GM23248 (cell line): Measurements from ENCODE around the gene RRBP1. TPM values are rescaled to one million over a fixed set of nuclear protein-coding genes. Genes with fewer than 3 reads are reported as not detected.

Source experiments
- DNase-seq: peaks from one replicate; pipeline ENCODE4 v3.0.0-alpha.2; 2015
- H2AFZ ChIP-seq: fragments of 200-600 bp; sonication (generic); 2 replicates; pipeline ENCODE4 v1.6.1; 2016; ENCODE audit warnings: antibody characterized with exemption
- H3F3A ChIP-seq: fragments of 200-600 bp; sonication (generic); 2 replicates; pipeline ENCODE4 v1.6.1; 2016; ENCODE audit warnings: mild to moderate bottlenecking, antibody characterized with exemption, mixed run types; ENCODE audit not compliant: insufficient read depth
- H3K27ac ChIP-seq: fragments of 200-600 bp; sonication (generic); 2 replicates; pipeline ENCODE4 v1.5.1; 2016; ENCODE audit warnings: mild to moderate bottlenecking
- H3K27me3 ChIP-seq: fragments of 200-600 bp; sonication (generic); replicated peaks from 2 replicates; pipeline ENCODE4 v1.6.1; 2016; ENCODE audit warnings: mild to moderate bottlenecking; ENCODE audit not compliant: insufficient read depth
- H3K36me3 ChIP-seq: fragments of 200-600 bp; sonication (generic); 2 replicates; pipeline ENCODE4 v1.6.1; 2016; ENCODE audit warnings: low read depth, mild to moderate bottlenecking
- H3K4me1 ChIP-seq: fragments of 200-600 bp; sonication (generic); 2 replicates; pipeline ENCODE4 v1.6.1; 2016; ENCODE audit warnings: mild to moderate bottlenecking; ENCODE audit not compliant: insufficient read depth
- H3K4me2 ChIP-seq: fragments of 200-600 bp; sonication (generic); one replicate; pipeline ENCODE4 v1.6.1; 2016; ENCODE audit warnings: mild to moderate bottlenecking; ENCODE audit not compliant: unreplicated experiment
- H3K4me3 ChIP-seq: fragments of 200-600 bp; sonication (generic); 2 replicates; pipeline ENCODE4 v1.5.1; 2016; ENCODE audit warnings: mild to moderate bottlenecking
- H3K79me2 ChIP-seq: fragments of 200-600 bp; sonication (generic); 2 replicates; pipeline ENCODE4 v1.6.1; 2016; ENCODE audit warnings: mild to moderate bottlenecking; ENCODE audit not compliant: insufficient read depth
- H3K9ac ChIP-seq: fragments of 200-600 bp; sonication (generic); 2 replicates; pipeline ENCODE4 v1.6.1; 2016; ENCODE audit warnings: mild to moderate bottlenecking
- H3K9me2 ChIP-seq: fragments of 200-600 bp; sonication (generic); 2 replicates; pipeline ENCODE4 v1.6.1; 2016; ENCODE audit warnings: mixed run types, mild to moderate bottlenecking, moderate library complexity; ENCODE audit not compliant: insufficient read depth
- H3K9me3 ChIP-seq: fragments of 200-600 bp; sonication (generic); one replicate; pipeline ENCODE4 v1.6.1; 2017; ENCODE audit warnings: low read depth
- H4K20me1 ChIP-seq: fragments of 200-600 bp; sonication (generic); 2 replicates; pipeline ENCODE4 v1.6.0; 2016; ENCODE audit not compliant: insufficient read depth
- EZH2 ChIP-seq: fragments of 200-600 bp; sonication (generic); IDR thresholded peaks from 2 replicates; pipeline ENCODE4 v1.6.1; 2018; ENCODE audit warnings: antibody characterized with exemption, mild to moderate bottlenecking; ENCODE audit not compliant: insufficient read depth, poor library complexity, severe bottlenecking
- EZH2phosphoT487 ChIP-seq: fragments of 200-600 bp; sonication (generic); IDR thresholded peaks from 2 replicates; pipeline ENCODE4 v1.6.1; 2018; ENCODE audit warnings: antibody characterized with exemption, moderate library complexity, mild to moderate bottlenecking, low read depth; ENCODE audit not compliant: insufficient read depth
- WGBS, 2 experiments: methylation state at CpG; one replicate each; pipeline ENCODE4 v1.1.6; 2015 to 2017; ENCODE audit warnings: low lambda C conversion rate in 2 of 2, low coverage in 1 of 2; ENCODE audit errors: missing lambda C conversion rate in 2 of 2; 5-methylcytosine and 5-hydroxymethylcytosine counted together
- in situ Hi-C: fragments of 300-500 bp; cut with MboI; formaldehyde crosslinking; loops from 2 replicates; pipeline ENCODE4 v1.15.0; 2020
- polyA plus RNA-seq: library from polyadenylated mRNA; unstranded; fragments of >200 nt; fragmentation: Nextera tagmentation; extraction: Ambion mirVana; gene quantifications from 2 replicates; pipeline ENCODE4 v1.2.1, GENCODE V29; 2016
- total RNA-seq: library from RNA; depleted of rRNA; stranded (reverse); fragments of >200 nt; shearing (Covaris generic); gene quantifications from 2 replicates; pipeline ENCODE4 v1.2.3, GENCODE V29; 2014

Gene RRBP1
- total and polyA plus RNA-seq, 2 experiments from 2014 or later, result 127 to 182 TPM

GRCh38 chr20:17650301-17651128, 31.5 kb downstream of the RRBP1 start:
- H4K20me1 ChIP-seq, result peaks cover 14% of the 10 kb centered on the region; the same call in 1 of the 2 replicates
- no peaks in the 10 kb centered on the region for H3K9me2 ChIP-seq
- H3K27ac ChIP-seq, result peak overlapping the region; percentile 51
- in situ Hi-C loops, result loop anchor here (25.0 kb wide), 1 partner anchor 512 kb away; no protein-coding TSS in a partner anchor
- no peaks in the 10 kb centered on the region for H3K27me3 ChIP-seq
- no peaks in the 10 kb centered on the region for H3K9me3 ChIP-seq
- TF ChIP-seq EZH2phosphoT487 (no peak), EZH2 (no peak)
- no peak overlapping the region for H2AFZ ChIP-seq
- DNase-seq, result peak; percentile 52
- no peaks in the 10 kb centered on the region; the same call in 1 of the 2 replicates for H3K36me3 ChIP-seq
- H3K79me2 ChIP-seq, result peaks cover 98% of the 10 kb centered on the region
- peak overlapping the region; percentile 3 for H3K4me2 ChIP-seq
- WGBS, 2 experiments, result 56% methylated on average over 12 of the region's 12 CpGs
- peaks cover 35% of the 10 kb centered on the region for H3F3A ChIP-seq
- peaks cover 39% of the 10 kb centered on the region for H3K4me1 ChIP-seq
- H3K4me3 ChIP-seq, result no peak overlapping the region
- peak overlapping the region; percentile 57 for H3K9ac ChIP-seq

DNA sequence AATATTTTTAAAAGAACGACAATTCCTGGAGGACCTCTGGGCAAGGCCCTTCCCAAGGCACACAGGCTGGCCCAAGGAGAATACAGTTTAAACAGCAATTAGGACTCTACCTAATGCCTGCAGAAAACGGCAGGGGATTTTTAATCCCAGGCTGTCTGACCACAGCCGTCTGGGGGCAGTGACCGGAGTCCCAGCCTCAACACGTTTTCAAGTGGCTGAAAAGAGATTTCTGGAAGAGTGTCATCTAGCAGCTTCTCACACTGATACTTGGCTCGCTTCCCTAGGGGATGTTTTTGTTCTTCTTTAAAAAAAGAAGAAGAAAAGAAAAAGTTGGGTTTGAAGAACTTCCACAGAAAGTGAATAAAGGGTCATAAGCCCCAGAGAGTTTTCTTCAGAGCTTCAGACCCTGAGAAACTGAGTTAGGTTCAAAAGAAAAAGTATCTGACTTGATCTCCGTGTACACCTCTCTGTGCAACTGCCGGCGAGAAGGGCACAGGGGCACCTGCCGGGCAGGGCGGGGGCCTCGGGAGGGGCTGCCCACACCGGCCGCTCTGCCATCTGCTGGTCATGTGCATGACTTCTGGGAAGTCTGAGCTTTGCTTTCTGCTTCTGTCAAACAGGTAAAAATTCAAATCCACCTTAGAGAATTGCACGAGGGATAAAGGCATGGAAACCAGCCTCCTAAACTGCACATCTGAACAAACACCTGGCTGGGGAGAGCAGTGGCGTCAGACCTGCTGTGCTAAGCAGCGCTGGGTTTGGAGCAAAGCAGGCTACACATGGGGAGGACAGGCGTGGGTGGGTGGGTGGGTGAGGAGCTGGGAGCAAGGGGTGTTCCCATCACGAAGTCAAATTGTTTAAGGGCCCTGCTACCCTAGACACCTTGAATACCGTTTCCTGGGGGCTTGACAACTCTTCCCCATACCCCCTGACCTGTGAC, 33.0 kb downstream of the RRBP1 start:
- WGBS, 2 experiments, result 64 to 66% methylated on average over 18 to 20 of the region's 20 CpGs
- no peaks in the 10 kb centered on the region for H3K9me2 ChIP-seq
- H3K4me1 ChIP-seq, result peaks cover 29% of the 10 kb centered on the region
- peaks cover 98% of the 10 kb centered on the region for H3K79me2 ChIP-seq
- peaks cover 20% of the 10 kb centered on the region; the same call in 1 of the 2 replicates for H3F3A ChIP-seq
- H3K27me3 ChIP-seq, result no peaks in the 10 kb centered on the region
- H2AFZ ChIP-seq, result no peak overlapping the region
- H3K4me3 ChIP-seq, result no peak overlapping the region
- TF ChIP-seq EZH2phosphoT487, result no peak
- no peak for TF ChIP-seq EZH2
- DNase-seq, result no peak
- H3K4me2 ChIP-seq, result no peak overlapping the region
- H3K9ac ChIP-seq, result no peak overlapping the region
- H3K27ac ChIP-seq, result 0 out of 2 replicates have a peak overlapping the region, but pooled peaks have one; percentile 2
- in situ Hi-C loops, result loop anchor here (25.0 kb wide), 1 partner anchor 638 kb away; the partner anchor contains the start of gene ZNF133
- no peaks in the 10 kb centered on the region; the same call in 1 of the 2 replicates for H3K36me3 ChIP-seq
- peaks cover 5% of the 10 kb centered on the region; the same call in 1 of the 2 replicates for H4K20me1 ChIP-seq
- no peaks in the 10 kb centered on the region for H3K9me3 ChIP-seq

DNA sequence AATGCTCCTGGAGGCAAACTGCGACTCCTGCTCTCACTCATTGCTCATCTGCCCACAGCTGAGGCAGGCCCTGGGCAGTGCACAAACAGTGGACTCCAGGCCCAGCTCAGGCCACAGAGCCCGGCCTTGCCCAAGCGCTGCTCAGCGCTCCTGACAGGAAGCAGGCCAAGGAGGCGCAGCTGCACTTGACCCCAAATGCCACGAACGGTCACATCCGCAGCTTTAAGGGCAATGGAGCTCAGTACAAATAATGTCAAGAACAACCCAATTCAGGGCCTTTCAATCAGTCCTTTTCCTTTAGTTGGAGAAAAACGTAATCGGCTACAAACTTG, 33.8 kb downstream of the RRBP1 start:
- no peaks in the 10 kb centered on the region for H3K36me3 ChIP-seq
- no peak overlapping the region for H3K9ac ChIP-seq
- H3F3A ChIP-seq, result peaks cover 16% of the 10 kb centered on the region; the same call in 1 of the 2 replicates
- H3K4me2 ChIP-seq, result no peak overlapping the region
- no peak for TF ChIP-seq EZH2
- no peak for TF ChIP-seq EZH2phosphoT487
- peaks cover 29% of the 10 kb centered on the region for H3K4me1 ChIP-seq
- WGBS, 2 experiments, result 88 to 89% methylated on average over 10 of the region's 10 CpGs
- no peaks in the 10 kb centered on the region for H3K27me3 ChIP-seq
- H3K27ac ChIP-seq, result 0 out of 2 replicates have a peak overlapping the region, but pooled peaks have one; percentile 2
- no peak overlapping the region for H3K4me3 ChIP-seq
- H2AFZ ChIP-seq, result no peak overlapping the region
- no peaks in the 10 kb centered on the region for H3K9me3 ChIP-seq
- peaks cover 98% of the 10 kb centered on the region for H3K79me2 ChIP-seq
- H4K20me1 ChIP-seq, result peaks cover 5% of the 10 kb centered on the region; the same call in 1 of the 2 replicates
- no peak for DNase-seq
- in situ Hi-C loops, result loop anchor here (25.0 kb wide), 1 partner anchor 639 kb away; the partner anchor contains the start of gene ZNF133
- H3K9me2 ChIP-seq, result no peaks in the 10 kb centered on the region
